Activated naive CD4-positive, alpha-beta T cell treated with anti-CD3 and anti-CD28 coated beads, Interleukin-2, amount 50 U/mL, for 24 hours (primary cell): ENCODE results near the gene ST8SIA3.

Experiments
- H3K27ac Mint-ChIP-seq: one replicate; pipeline ENCODE4 v1.8.0; 2021; ENCODE audit warnings: mild to moderate bottlenecking, mixed read lengths
- H3K27me3 Mint-ChIP-seq: one replicate; pipeline ENCODE4 v1.8.0; 2021; ENCODE audit warnings: mixed read lengths
- H3K36me3 Mint-ChIP-seq: one replicate; pipeline ENCODE4 v1.8.0; 2021; ENCODE audit warnings: mixed read lengths
- H3K4me1 Mint-ChIP-seq: one replicate; pipeline ENCODE4 v1.8.0; 2021; ENCODE audit warnings: mixed read lengths
- H3K4me3 Mint-ChIP-seq: one replicate; pipeline ENCODE4 v1.8.0; 2021; ENCODE audit warnings: mild to moderate bottlenecking, mixed read lengths
- H3K9me3 Mint-ChIP-seq: one replicate; pipeline ENCODE4 v1.8.0; 2021; ENCODE audit warnings: mixed read lengths

Gene ST8SIA3

DNA sequence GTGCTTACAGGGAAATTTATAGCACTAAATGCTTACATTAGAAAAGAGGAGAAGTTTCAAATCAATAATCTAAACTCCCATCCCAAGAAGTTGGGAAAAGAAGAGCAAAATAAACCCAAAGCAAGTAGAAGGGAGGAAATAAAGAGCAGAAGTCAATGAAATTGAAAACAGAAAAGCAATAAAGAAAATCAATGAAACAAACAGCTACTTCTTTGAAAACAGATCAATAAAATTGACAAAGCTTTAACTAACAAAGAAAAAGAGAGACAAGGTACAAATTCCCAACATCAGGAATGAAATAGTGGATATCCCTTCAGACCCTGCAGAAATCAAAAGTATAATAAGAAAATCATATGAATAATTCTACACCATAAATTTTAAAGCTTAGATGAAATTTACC lies 57.3 kb downstream of the ST8SIA3 start:
- H3K4me3 Mint-ChIP-seq: no peak overlapping the region
- H3K4me1 Mint-ChIP-seq: no peaks in the 10 kb centered on the region
- H3K27me3 Mint-ChIP-seq: peaks cover 23% of the 10 kb centered on the region
- peaks cover 11% of the 10 kb centered on the region for H3K9me3 Mint-ChIP-seq
- H3K36me3 Mint-ChIP-seq: peaks cover 2% of the 10 kb centered on the region
- H3K27ac Mint-ChIP-seq: no peak overlapping the region

- peaks cover 23% of the 10 kb centered on the region for H3K27me3 Mint-ChIP-seq
- peaks cover 2% of the 10 kb centered on the region for H3K36me3 Mint-ChIP-seq
- peaks cover 16% of the 10 kb centered on the region for H3K9me3 Mint-ChIP-seq
- no peak overlapping the region for H3K4me3 Mint-ChIP-seq
- no peaks in the 10 kb centered on the region for H3K4me1 Mint-ChIP-seq
- H3K27ac Mint-ChIP-seq: no peak overlapping the region
These were observed 58.4 kb downstream of the ST8SIA3 start for GRCh38 chr18:57410749-57411148.

DNA sequence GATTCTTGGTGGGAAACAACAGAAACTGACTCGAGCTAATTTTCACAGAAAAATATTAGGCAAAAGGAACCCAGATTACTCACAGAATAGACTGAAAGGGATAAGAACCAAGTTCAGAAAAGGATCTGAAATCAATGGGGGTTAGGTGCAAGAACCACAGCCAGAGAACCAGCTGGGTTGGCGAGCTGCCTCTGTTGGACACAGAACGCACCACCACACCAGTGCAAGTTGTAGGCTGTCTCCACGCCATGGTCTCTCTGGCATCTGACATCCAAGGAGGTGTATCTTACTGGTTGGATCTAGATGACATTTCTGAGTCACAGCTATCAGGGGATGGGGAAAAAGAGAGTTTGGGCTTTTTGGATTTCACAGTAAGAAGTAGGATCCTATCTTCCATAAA lies 64.2 kb downstream of the ST8SIA3 start:
- no peaks in the 10 kb centered on the region for H3K36me3 Mint-ChIP-seq
- no peak overlapping the region for H3K4me3 Mint-ChIP-seq
- H3K27ac Mint-ChIP-seq: no peak overlapping the region
- H3K27me3 Mint-ChIP-seq: peaks cover 25% of the 10 kb centered on the region
- no peaks in the 10 kb centered on the region for H3K4me1 Mint-ChIP-seq
- peaks cover 11% of the 10 kb centered on the region for H3K9me3 Mint-ChIP-seq
